ENCODE results near the gene GPR152. TPM values are rescaled to one million over a fixed set of nuclear protein-coding genes. Genes with fewer than 3 reads are reported as not detected.

The GPR152 gene
- total and polyA plus RNA-seq, 2 of the 8 experiments (the other 6 are each of a cell fraction or from before 2014, with no cell fraction given), result not detected

GRCh38 chr11:67439321-67440228 lies 13.0 kb downstream of the GPR152 start (continued):
- TF ChIP-seq, protein P1, sequence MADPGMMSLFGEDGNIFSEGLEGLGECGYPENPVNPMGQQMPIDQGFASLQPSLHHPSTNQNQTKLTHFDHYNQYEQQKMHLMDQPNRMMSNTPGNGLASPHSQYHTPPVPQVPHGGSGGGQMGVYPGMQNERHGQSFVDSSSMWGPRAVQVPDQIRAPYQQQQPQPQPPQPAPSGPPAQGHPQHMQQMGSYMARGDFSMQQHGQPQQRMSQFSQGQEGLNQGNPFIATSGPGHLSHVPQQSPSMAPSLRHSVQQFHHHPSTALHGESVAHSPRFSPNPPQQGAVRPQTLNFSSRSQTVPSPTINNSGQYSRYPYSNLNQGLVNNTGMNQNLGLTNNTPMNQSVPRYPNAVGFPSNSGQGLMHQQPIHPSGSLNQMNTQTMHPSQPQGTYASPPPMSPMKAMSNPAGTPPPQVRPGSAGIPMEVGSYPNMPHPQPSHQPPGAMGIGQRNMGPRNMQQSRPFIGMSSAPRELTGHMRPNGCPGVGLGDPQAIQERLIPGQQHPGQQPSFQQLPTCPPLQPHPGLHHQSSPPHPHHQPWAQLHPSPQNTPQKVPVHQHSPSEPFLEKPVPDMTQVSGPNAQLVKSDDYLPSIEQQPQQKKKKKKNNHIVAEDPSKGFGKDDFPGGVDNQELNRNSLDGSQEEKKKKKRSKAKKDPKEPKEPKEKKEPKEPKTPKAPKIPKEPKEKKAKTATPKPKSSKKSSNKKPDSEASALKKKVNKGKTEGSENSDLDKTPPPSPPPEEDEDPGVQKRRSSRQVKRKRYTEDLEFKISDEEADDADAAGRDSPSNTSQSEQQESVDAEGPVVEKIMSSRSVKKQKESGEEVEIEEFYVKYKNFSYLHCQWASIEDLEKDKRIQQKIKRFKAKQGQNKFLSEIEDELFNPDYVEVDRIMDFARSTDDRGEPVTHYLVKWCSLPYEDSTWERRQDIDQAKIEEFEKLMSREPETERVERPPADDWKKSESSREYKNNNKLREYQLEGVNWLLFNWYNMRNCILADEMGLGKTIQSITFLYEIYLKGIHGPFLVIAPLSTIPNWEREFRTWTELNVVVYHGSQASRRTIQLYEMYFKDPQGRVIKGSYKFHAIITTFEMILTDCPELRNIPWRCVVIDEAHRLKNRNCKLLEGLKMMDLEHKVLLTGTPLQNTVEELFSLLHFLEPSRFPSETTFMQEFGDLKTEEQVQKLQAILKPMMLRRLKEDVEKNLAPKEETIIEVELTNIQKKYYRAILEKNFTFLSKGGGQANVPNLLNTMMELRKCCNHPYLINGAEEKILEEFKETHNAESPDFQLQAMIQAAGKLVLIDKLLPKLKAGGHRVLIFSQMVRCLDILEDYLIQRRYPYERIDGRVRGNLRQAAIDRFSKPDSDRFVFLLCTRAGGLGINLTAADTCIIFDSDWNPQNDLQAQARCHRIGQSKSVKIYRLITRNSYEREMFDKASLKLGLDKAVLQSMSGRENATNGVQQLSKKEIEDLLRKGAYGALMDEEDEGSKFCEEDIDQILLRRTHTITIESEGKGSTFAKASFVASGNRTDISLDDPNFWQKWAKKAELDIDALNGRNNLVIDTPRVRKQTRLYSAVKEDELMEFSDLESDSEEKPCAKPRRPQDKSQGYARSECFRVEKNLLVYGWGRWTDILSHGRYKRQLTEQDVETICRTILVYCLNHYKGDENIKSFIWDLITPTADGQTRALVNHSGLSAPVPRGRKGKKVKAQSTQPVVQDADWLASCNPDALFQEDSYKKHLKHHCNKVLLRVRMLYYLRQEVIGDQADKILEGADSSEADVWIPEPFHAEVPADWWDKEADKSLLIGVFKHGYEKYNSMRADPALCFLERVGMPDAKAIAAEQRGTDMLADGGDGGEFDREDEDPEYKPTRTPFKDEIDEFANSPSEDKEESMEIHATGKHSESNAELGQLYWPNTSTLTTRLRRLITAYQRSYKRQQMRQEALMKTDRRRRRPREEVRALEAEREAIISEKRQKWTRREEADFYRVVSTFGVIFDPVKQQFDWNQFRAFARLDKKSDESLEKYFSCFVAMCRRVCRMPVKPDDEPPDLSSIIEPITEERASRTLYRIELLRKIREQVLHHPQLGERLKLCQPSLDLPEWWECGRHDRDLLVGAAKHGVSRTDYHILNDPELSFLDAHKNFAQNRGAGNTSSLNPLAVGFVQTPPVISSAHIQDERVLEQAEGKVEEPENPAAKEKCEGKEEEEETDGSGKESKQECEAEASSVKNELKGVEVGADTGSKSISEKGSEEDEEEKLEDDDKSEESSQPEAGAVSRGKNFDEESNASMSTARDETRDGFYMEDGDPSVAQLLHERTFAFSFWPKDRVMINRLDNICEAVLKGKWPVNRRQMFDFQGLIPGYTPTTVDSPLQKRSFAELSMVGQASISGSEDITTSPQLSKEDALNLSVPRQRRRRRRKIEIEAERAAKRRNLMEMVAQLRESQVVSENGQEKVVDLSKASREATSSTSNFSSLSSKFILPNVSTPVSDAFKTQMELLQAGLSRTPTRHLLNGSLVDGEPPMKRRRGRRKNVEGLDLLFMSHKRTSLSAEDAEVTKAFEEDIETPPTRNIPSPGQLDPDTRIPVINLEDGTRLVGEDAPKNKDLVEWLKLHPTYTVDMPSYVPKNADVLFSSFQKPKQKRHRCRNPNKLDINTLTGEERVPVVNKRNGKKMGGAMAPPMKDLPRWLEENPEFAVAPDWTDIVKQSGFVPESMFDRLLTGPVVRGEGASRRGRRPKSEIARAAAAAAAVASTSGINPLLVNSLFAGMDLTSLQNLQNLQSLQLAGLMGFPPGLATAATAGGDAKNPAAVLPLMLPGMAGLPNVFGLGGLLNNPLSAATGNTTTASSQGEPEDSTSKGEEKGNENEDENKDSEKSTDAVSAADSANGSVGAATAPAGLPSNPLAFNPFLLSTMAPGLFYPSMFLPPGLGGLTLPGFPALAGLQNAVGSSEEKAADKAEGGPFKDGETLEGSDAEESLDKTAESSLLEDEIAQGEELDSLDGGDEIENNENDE (IDR thresholded peaks at IDR 0.05; ENCODE audit: insufficient replicate concordance, low read length), result no peak
- TF ChIP-seq CBX8 (IDR thresholded peaks at IDR 0.05; ENCODE audit: borderline replicate concordance, low read depth, low read length) (no peak), KDM1A (IDR thresholded peaks at IDR 0.05; ENCODE audit: borderline replicate concordance, low read length) (no peak), RXRA (IDR thresholded peaks at IDR 0.05; ENCODE audit: insufficient read depth, low read depth, low read length) (no peak)
- TF ChIP-seq, protein P2, sequence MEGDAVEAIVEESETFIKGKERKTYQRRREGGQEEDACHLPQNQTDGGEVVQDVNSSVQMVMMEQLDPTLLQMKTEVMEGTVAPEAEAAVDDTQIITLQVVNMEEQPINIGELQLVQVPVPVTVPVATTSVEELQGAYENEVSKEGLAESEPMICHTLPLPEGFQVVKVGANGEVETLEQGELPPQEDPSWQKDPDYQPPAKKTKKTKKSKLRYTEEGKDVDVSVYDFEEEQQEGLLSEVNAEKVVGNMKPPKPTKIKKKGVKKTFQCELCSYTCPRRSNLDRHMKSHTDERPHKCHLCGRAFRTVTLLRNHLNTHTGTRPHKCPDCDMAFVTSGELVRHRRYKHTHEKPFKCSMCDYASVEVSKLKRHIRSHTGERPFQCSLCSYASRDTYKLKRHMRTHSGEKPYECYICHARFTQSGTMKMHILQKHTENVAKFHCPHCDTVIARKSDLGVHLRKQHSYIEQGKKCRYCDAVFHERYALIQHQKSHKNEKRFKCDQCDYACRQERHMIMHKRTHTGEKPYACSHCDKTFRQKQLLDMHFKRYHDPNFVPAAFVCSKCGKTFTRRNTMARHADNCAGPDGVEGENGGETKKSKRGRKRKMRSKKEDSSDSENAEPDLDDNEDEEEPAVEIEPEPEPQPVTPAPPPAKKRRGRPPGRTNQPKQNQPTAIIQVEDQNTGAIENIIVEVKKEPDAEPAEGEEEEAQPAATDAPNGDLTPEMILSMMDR (IDR thresholded peaks at IDR 0.05; ENCODE audit: control extremely low read depth in 1 of 3, insufficient read depth in 1 of 3, low read depth in 1 of 3, low read length in 3 of 3), result peak in 2 of 3 experiments; percentile 53 to 60; a peak in 3 of 4 replicates

All from H1 (cell line).